ENCODE measurements around the gene FAM32A. TPM values are rescaled to one million over a fixed set of nuclear protein-coding genes. Genes with fewer than 3 reads are reported as not detected.
A peak's percentile ranks its signal among the peaks of the same experiment; 100 is the strongest.

The FAM32A gene
- total RNA-seq, 1 donor from 2014 or later: 106 TPM

DNA sequence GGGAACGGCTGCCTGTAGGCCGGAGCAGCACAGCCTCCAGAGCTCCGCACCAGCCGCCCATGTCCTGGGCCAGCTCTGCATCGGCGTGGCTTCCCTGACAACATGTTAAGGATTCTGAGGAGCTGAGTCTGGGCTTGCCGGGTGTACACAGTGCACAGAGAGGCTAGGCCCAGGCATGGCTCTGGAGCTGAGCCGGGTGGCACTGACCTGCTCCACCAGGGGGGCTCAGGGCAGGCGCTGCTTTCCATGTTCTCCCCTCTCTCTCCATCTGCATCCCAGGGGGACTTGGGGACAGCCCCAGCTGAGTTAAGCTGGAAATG is 44.1 kb downstream of the FAM32A start:
- Histone ChIP-seq H3K4me1 (ENCODE audit: insufficient read depth, low read length) (no peaks in the 10 kb centered on the region), H3K4me2 (ENCODE audit: low read length) (no peak overlapping the region), H3K9ac (ENCODE audit: low read length) (no peak overlapping the region), H3K36me3 (ENCODE audit: insufficient read depth, low read length) (peaks cover 13% of the 10 kb centered on the region), H3K27me3 (ENCODE audit: insufficient read depth, low read length) (no peaks in the 10 kb centered on the region), H3K27ac (ENCODE audit: low read depth, low read length) (no peak overlapping the region), H2AFZ (ENCODE audit: low read depth, low read length) (no peak overlapping the region), H3K9me3 (ENCODE audit: insufficient read depth, low read depth, low read length) (no peaks in the 10 kb centered on the region), H3K4me3 (ENCODE audit: insufficient read depth, low read depth, low read length) (no peak overlapping the region), H4K20me1 (ENCODE audit: insufficient read depth, low read length) (peaks cover 37% of the 10 kb centered on the region), H3K79me2 (ENCODE audit: insufficient read depth, low read length) (peaks cover 12% of the 10 kb centered on the region)
- Mint-ChIP-seq H3K27me3 (ENCODE audit: low read depth, unreplicated experiment) (no peaks in the 10 kb centered on the region), H3K9me3 (ENCODE audit: unreplicated experiment) (no peaks in the 10 kb centered on the region), H3K4me1 (ENCODE audit: low read depth, unreplicated experiment) (no peaks in the 10 kb centered on the region), H3K27ac (ENCODE audit: unreplicated experiment) (peak overlapping the region; percentile 58), H3K4me3 (ENCODE audit: unreplicated experiment) (no peak overlapping the region), H3K36me3 (ENCODE audit: low read depth, unreplicated experiment) (peaks cover 19% of the 10 kb centered on the region)
- no peak for DNase-seq (ENCODE audit: low read depth)
- no peak for FAIRE-seq
- TF ChIP-seq, protein P1, sequence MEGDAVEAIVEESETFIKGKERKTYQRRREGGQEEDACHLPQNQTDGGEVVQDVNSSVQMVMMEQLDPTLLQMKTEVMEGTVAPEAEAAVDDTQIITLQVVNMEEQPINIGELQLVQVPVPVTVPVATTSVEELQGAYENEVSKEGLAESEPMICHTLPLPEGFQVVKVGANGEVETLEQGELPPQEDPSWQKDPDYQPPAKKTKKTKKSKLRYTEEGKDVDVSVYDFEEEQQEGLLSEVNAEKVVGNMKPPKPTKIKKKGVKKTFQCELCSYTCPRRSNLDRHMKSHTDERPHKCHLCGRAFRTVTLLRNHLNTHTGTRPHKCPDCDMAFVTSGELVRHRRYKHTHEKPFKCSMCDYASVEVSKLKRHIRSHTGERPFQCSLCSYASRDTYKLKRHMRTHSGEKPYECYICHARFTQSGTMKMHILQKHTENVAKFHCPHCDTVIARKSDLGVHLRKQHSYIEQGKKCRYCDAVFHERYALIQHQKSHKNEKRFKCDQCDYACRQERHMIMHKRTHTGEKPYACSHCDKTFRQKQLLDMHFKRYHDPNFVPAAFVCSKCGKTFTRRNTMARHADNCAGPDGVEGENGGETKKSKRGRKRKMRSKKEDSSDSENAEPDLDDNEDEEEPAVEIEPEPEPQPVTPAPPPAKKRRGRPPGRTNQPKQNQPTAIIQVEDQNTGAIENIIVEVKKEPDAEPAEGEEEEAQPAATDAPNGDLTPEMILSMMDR (IDR thresholded peaks at IDR 0.05; ENCODE audit: insufficient read depth, low read depth, low read length): no peak
- no peak for TF ChIP-seq EZH2 (IDR thresholded peaks at IDR 0.05; ENCODE audit: insufficient read depth, low read length)

DNA sequence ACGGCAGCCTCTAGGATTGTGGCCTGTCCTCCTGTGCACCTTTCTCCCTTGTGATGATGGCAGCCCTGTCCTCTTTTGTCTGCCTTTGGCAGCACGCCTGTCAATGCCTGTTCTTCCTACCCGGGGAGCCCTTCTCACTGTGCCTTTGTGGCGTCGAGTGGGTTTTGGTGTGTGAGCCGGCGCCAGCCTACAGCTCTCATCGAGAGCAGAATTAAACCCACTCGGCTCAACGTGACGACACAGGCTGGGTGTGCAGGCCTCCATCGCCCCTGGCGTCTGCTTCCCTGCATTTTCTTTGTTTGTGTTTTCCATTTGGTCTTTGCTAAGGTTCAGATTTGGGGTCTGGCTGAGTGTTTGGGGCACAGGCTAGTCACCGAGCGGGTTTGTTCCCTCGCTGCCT is 46.9 kb downstream of the FAM32A start:
- Histone ChIP-seq H3K4me2 (ENCODE audit: low read length) (no peak overlapping the region), H3K9me3 (ENCODE audit: insufficient read depth, low read depth, low read length) (no peaks in the 10 kb centered on the region), H3K36me3 (ENCODE audit: insufficient read depth, low read length) (peaks cover 19% of the 10 kb centered on the region), H3K27ac (ENCODE audit: low read depth, low read length) (no peak overlapping the region), H3K4me3 (ENCODE audit: insufficient read depth, low read depth, low read length) (no peak overlapping the region), H3K4me1 (ENCODE audit: insufficient read depth, low read length) (no peaks in the 10 kb centered on the region), H3K79me2 (ENCODE audit: insufficient read depth, low read length) (no peaks in the 10 kb centered on the region), H4K20me1 (ENCODE audit: insufficient read depth, low read length) (peaks cover 24% of the 10 kb centered on the region), H2AFZ (ENCODE audit: low read depth, low read length) (no peak overlapping the region), H3K27me3 (ENCODE audit: insufficient read depth, low read length) (no peaks in the 10 kb centered on the region), H3K9ac (ENCODE audit: low read length) (no peak overlapping the region)
- no peaks in the 10 kb centered on the region for H3K9me3 Mint-ChIP-seq (ENCODE audit: unreplicated experiment)
- H3K36me3 Mint-ChIP-seq (ENCODE audit: low read depth, unreplicated experiment): peaks cover 33% of the 10 kb centered on the region
- H3K27me3 Mint-ChIP-seq (ENCODE audit: low read depth, unreplicated experiment): no peaks in the 10 kb centered on the region
- H3K4me3 Mint-ChIP-seq (ENCODE audit: unreplicated experiment): no peak overlapping the region
- FAIRE-seq (no peak), DNase-seq (ENCODE audit: low read depth) (no peak)
- no peak for TF ChIP-seq EZH2 (IDR thresholded peaks at IDR 0.05; ENCODE audit: insufficient read depth, low read length)
- peaks cover 2% of the 10 kb centered on the region for H3K4me1 Mint-ChIP-seq (ENCODE audit: low read depth, unreplicated experiment)
- no peak overlapping the region for H3K27ac Mint-ChIP-seq (ENCODE audit: unreplicated experiment)

DNA sequence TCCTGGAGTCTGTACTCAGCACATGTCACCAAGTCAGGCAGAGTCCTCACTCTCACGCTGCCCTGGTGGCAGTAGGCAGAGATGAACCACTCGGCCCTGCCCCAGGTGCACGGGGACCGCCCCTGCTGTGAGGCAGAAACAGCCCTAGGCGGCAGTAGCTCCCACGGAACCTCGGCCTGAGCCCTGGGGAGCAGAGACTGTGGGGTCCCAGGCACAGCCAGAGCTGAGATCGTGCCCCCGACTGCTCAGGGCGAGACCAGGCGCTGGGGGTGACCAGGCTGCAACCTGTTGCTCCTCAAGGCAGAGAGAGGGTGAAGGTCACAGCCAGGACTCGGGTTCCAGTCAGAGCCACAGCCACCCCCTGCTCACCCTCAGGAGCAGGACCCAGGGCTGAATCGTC is 47.4 kb downstream of the FAM32A start:
- Mint-ChIP-seq H3K4me1 (ENCODE audit: low read depth, unreplicated experiment) (peaks cover 2% of the 10 kb centered on the region), H3K36me3 (ENCODE audit: low read depth, unreplicated experiment) (peaks cover 33% of the 10 kb centered on the region), H3K4me3 (ENCODE audit: unreplicated experiment) (no peak overlapping the region), H3K9me3 (ENCODE audit: unreplicated experiment) (no peaks in the 10 kb centered on the region), H3K27ac (ENCODE audit: unreplicated experiment) (no peak overlapping the region), H3K27me3 (ENCODE audit: low read depth, unreplicated experiment) (no peaks in the 10 kb centered on the region)
- no peak overlapping the region for H3K4me2 ChIP-seq (ENCODE audit: low read length)
- no peaks in the 10 kb centered on the region for H3K79me2 ChIP-seq (ENCODE audit: insufficient read depth, low read length)
- H3K4me3 ChIP-seq (ENCODE audit: insufficient read depth, low read depth, low read length): no peak overlapping the region
- DNase-seq (ENCODE audit: low read depth) (no peak), FAIRE-seq (no peak)
- no peak overlapping the region for H3K9ac ChIP-seq (ENCODE audit: low read length)
- H3K9me3 ChIP-seq (ENCODE audit: insufficient read depth, low read depth, low read length): no peaks in the 10 kb centered on the region
- H3K27ac ChIP-seq (ENCODE audit: low read depth, low read length): no peak overlapping the region
- TF ChIP-seq, protein P1 (IDR thresholded peaks at IDR 0.05; ENCODE audit: insufficient read depth, low read depth, low read length): no peak
- no peak for TF ChIP-seq EZH2 (IDR thresholded peaks at IDR 0.05; ENCODE audit: insufficient read depth, low read length)
- peaks cover 24% of the 10 kb centered on the region for H4K20me1 ChIP-seq (ENCODE audit: insufficient read depth, low read length)
- H3K36me3 ChIP-seq (ENCODE audit: insufficient read depth, low read length): peaks cover 19% of the 10 kb centered on the region
- no peaks in the 10 kb centered on the region for H3K27me3 ChIP-seq (ENCODE audit: insufficient read depth, low read length)
- H2AFZ ChIP-seq (ENCODE audit: low read depth, low read length): no peak overlapping the region
- H3K4me1 ChIP-seq (ENCODE audit: insufficient read depth, low read length): no peaks in the 10 kb centered on the region

All from astrocyte (in vitro differentiated cells and primary cell).